Measurements from ENCODE around the gene IL36A.

DNA sequence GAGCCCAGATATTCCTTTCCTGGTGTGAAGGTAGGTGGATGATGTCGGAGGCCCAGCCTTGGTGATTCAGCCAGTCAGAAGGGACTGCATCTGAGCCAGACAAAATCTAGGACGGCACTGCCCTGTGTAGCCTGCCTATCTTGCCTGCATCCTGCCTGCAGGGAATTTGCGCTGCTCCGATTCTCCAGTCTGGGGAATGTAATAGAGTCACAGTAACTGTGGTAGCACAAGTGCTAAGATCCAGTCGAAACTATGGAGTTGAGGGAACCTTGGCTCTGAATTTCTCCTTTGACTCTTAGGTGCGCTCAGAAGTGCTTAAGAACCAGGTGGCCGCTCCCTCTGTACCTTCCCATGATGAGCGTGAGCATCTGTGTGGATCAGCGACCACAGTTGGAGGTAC is 31.5 kb downstream of the IL36A start:
- TF ChIP-seq POLR2A (IDR thresholded peaks at IDR 0.05) = no peak
- TF ChIP-seq, protein P1, sequence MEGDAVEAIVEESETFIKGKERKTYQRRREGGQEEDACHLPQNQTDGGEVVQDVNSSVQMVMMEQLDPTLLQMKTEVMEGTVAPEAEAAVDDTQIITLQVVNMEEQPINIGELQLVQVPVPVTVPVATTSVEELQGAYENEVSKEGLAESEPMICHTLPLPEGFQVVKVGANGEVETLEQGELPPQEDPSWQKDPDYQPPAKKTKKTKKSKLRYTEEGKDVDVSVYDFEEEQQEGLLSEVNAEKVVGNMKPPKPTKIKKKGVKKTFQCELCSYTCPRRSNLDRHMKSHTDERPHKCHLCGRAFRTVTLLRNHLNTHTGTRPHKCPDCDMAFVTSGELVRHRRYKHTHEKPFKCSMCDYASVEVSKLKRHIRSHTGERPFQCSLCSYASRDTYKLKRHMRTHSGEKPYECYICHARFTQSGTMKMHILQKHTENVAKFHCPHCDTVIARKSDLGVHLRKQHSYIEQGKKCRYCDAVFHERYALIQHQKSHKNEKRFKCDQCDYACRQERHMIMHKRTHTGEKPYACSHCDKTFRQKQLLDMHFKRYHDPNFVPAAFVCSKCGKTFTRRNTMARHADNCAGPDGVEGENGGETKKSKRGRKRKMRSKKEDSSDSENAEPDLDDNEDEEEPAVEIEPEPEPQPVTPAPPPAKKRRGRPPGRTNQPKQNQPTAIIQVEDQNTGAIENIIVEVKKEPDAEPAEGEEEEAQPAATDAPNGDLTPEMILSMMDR (IDR thresholded peaks at IDR 0.05) = no peak
- no peak for TF ChIP-seq POLR2AphosphoS5 (IDR thresholded peaks at IDR 0.05)
- TF ChIP-seq EP300 (IDR thresholded peaks at IDR 0.05) = no peak

Data from upper lobe of left lung (tissue), 4 donors.